ENCODE results near the gene TTC39A.

Gene TTC39A

GRCh38 chr1:51316113-51316845 lies 14.1 kb downstream of the TTC39A start:
- DNase-seq (ENCODE audit: low read depth in 1 of 2, low spot score in 1 of 2), result no peak

- no peak for DNase-seq (ENCODE audit: low read depth in 1 of 2, low spot score in 1 of 2)
Measured at GRCh38 chr1:51314974-51315373, 15.4 kb downstream of the TTC39A start.

GRCh38 chr1:51313961-51314777 lies 16.2 kb downstream of the TTC39A start:
- DNase-seq (ENCODE audit: low read depth in 1 of 2, low spot score in 1 of 2), result no peak

- no peak for DNase-seq (ENCODE audit: low read depth in 1 of 2, low spot score in 1 of 2)
Measured at GRCh38 chr1:51313268-51313852, 17.0 kb downstream of the TTC39A start.

GRCh38 chr1:51312718-51313117 lies 17.6 kb downstream of the TTC39A start:
- no peak for DNase-seq (ENCODE audit: low read depth in 1 of 2, low spot score in 1 of 2)

- DNase-seq (ENCODE audit: low read depth in 1 of 2, low spot score in 1 of 2), result no peak
Measured at GRCh38 chr1:51311826-51312225, 18.5 kb downstream of the TTC39A start.

- no peak for DNase-seq (ENCODE audit: low read depth in 1 of 2, low spot score in 1 of 2)
Measured at GRCh38 chr1:51310871-51311613, 19.3 kb downstream of the TTC39A start.

- no peak for DNase-seq (ENCODE audit: low read depth in 1 of 2, low spot score in 1 of 2)
Measured at GRCh38 chr1:51309291-51309690, 21.1 kb downstream of the TTC39A start.

GRCh38 chr1:51308636-51309035 lies 21.7 kb downstream of the TTC39A start:
- DNase-seq (ENCODE audit: low read depth in 1 of 2, low spot score in 1 of 2), result no peak

GRCh38 chr1:51306950-51307349 lies 23.4 kb downstream of the TTC39A start:
- DNase-seq (ENCODE audit: low read depth in 1 of 2, low spot score in 1 of 2), result no peak

- no peak for DNase-seq (ENCODE audit: low read depth in 1 of 2, low spot score in 1 of 2)
Measured at GRCh38 chr1:51305371-51305823, 25.0 kb downstream of the TTC39A start.

- no peak for DNase-seq (ENCODE audit: low read depth in 1 of 2, low spot score in 1 of 2)
Measured at GRCh38 chr1:51304360-51304759, 26.0 kb downstream of the TTC39A start.

- no peak for DNase-seq (ENCODE audit: low read depth in 1 of 2, low spot score in 1 of 2)
Measured at GRCh38 chr1:51303751-51304251, 26.6 kb downstream of the TTC39A start.

GRCh38 chr1:51303315-51303714 lies 27.0 kb downstream of the TTC39A start:
- no peak for DNase-seq (ENCODE audit: low read depth in 1 of 2, low spot score in 1 of 2)

- DNase-seq (ENCODE audit: low read depth in 1 of 2, low spot score in 1 of 2), result no peak
Measured at GRCh38 chr1:51302746-51303145, 27.6 kb downstream of the TTC39A start.

GRCh38 chr1:51302270-51302669 lies 28.1 kb downstream of the TTC39A start:
- no peak for DNase-seq (ENCODE audit: low read depth in 1 of 2, low spot score in 1 of 2)

- DNase-seq (ENCODE audit: low read depth in 1 of 2, low spot score in 1 of 2), result no peak
Measured at GRCh38 chr1:51301844-51302162, 28.6 kb downstream of the TTC39A start.

- DNase-seq (ENCODE audit: low read depth in 1 of 2, low spot score in 1 of 2), result no peak
Measured at GRCh38 chr1:51301152-51301843, 29.1 kb downstream of the TTC39A start.

- DNase-seq (ENCODE audit: low read depth in 1 of 2, low spot score in 1 of 2), result no peak
Measured at GRCh38 chr1:51299981-51300670, 30.2 kb downstream of the TTC39A start.

Data from activated CD4-positive, alpha-beta T cell treated with anti-CD3 and anti-CD28 coated beads, Interleukin-2, amount 50 U/mL, for 24 hours (primary cell).